Transverse colon (tissue), 4 donors: ENCODE data around the gene FASTKD1.

ENCODE experiments used
- CTCF ChIP-seq, 5 experiments: fragments of 200-600 bp in 3 of 5; fragments of 450-650 bp in 2 of 5; sonication (generic) in 3 of 5; IDR thresholded peaks; 1 replicate in 2 of 5; 2 replicates in 3 of 5; pipeline ENCODE4 v1.5.1; 2016 to 2017; ENCODE audit warnings: antibody characterized with exemption in 5 of 5, inconsistent platforms in 3 of 5, mild to moderate bottlenecking in 2 of 5, moderate library complexity in 1 of 5
- POLR2AphosphoS5 ChIP-seq, 3 donors: sonication (generic); formaldehyde crosslinking; IDR thresholded peaks; one replicate each; pipeline ENCODE4 v1.6.1; 2016; ENCODE audit warnings: antibody characterized with exemption in 3 of 3

DNA sequence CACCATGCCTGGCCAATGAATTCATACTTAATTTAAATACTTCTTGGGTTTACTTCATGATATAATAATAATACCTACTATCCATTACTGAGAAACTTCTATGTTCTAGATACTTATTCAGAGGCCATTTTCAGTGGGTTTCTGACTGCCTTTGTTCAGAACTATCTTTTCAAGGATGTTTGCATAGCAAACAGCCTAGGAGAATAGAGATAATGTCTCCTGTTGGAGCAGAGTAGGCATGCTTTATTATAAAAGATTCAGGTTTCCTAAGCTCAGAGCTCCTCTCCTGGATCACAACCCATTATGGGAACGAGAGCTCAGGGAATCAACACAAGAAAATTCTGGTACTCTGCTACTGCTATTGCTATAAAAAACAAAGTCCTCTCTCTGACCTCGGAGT, 11.1 kb downstream of the FASTKD1 start:
- TF ChIP-seq CTCF (IDR thresholded peaks at IDR 0.05) (no peak), POLR2AphosphoS5 (IDR thresholded peaks at IDR 0.05) (no peak)
